Measurements from ENCODE around the gene ARAP3. TPM values are rescaled to one million over a fixed set of nuclear protein-coding genes. Genes with fewer than 3 reads are reported as not detected.

The ARAP3 gene
- total RNA-seq, 1 experiment from 2014 or later, result 17.5 TPM

DNA sequence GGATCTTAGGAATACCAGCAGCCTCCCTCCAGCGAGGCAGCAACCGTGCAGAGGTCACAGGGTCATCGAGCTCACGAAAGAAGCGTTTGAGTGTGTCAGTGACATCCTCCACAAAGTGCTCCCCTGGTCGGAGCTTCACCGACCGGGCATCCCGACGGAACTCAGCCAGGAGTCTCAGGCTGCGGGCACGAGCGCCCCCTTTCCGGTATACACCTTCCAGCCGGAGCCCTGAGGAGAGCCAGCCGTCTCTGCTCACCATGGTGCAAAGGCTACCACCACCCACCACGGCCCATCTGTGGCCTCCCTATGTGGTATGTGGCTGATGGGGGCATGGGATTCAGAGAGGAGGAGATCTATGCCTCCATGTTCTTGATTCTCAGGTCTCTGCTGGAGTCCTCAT lies 20.0 kb downstream of the ARAP3 start:
- Mint-ChIP-seq H3K4me3 (ENCODE audit: low read depth, unreplicated experiment) (no peak overlapping the region), H3K27me3 (ENCODE audit: unreplicated experiment) (no peaks in the 10 kb centered on the region), H3K36me3 (ENCODE audit: insufficient read depth, unreplicated experiment) (peaks cover 5% of the 10 kb centered on the region), H3K4me1 (ENCODE audit: low read depth, unreplicated experiment) (peaks cover 12% of the 10 kb centered on the region), H3K27ac (ENCODE audit: unreplicated experiment) (no peak overlapping the region), H3K9me3 (ENCODE audit: low read depth, unreplicated experiment) (peaks cover 4% of the 10 kb centered on the region)
- intact Hi-C loops (cut with micrococcal nuclease; ENCODE audit: unreplicated experiment), result no loop called here
- BruUV-seq (replicated peaks), result no TSS peak
- DNase-seq, result no peak
- CTCF ChIA-PET, result no interaction called here
- TF ChIP-seq, protein P1, sequence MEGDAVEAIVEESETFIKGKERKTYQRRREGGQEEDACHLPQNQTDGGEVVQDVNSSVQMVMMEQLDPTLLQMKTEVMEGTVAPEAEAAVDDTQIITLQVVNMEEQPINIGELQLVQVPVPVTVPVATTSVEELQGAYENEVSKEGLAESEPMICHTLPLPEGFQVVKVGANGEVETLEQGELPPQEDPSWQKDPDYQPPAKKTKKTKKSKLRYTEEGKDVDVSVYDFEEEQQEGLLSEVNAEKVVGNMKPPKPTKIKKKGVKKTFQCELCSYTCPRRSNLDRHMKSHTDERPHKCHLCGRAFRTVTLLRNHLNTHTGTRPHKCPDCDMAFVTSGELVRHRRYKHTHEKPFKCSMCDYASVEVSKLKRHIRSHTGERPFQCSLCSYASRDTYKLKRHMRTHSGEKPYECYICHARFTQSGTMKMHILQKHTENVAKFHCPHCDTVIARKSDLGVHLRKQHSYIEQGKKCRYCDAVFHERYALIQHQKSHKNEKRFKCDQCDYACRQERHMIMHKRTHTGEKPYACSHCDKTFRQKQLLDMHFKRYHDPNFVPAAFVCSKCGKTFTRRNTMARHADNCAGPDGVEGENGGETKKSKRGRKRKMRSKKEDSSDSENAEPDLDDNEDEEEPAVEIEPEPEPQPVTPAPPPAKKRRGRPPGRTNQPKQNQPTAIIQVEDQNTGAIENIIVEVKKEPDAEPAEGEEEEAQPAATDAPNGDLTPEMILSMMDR (IDR thresholded peaks at IDR 0.05; ENCODE audit: unreplicated experiment), result no peak

DNA sequence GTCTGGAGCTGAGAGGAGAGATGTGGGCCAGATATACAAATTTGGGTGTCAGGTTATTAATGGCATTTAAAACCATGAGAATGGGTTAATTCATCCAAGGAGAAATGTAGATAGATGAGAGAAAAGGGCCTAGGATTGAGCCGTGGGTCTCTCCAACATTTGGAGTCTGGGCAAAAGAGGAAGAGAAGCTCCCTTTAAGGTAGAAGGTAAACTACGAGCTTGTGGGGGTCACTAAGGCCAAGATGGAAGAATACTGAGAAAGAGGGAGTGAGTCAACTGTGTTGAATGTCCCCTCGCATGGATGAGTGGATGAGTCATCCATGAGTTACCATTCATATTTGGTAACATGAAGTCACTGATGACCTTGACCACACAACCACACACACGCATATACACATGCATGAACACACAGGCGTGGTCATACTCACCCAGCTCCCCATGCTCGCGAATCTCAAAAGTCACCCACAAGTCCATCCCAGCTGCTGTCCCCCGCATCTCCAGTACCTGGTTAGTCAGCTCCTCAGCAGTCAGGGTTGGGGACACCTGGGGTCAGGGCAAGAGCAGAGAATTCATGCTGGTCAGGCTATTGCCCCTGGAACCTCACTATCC lies 24.0 kb downstream of the ARAP3 start:
- H3K36me3 Mint-ChIP-seq (ENCODE audit: insufficient read depth, unreplicated experiment), result peaks cover 4% of the 10 kb centered on the region
- DNase-seq, result no peak
- CTCF ChIA-PET, result interaction anchor here (0.5 to 0.6 kb wide), 2 partner anchors 8 to 14 kb away, joined by 3 read pairs; no protein-coding TSS in a partner anchor
- H3K27ac Mint-ChIP-seq (ENCODE audit: unreplicated experiment), result no peak overlapping the region
- no peak overlapping the region for H3K4me3 Mint-ChIP-seq (ENCODE audit: low read depth, unreplicated experiment)
- H3K9me3 Mint-ChIP-seq (ENCODE audit: low read depth, unreplicated experiment), result peaks cover 4% of the 10 kb centered on the region
- TF ChIP-seq, protein P1 (IDR thresholded peaks at IDR 0.05; ENCODE audit: unreplicated experiment), result no peak
- H3K27me3 Mint-ChIP-seq (ENCODE audit: unreplicated experiment), result no peaks in the 10 kb centered on the region
- peaks cover 12% of the 10 kb centered on the region for H3K4me1 Mint-ChIP-seq (ENCODE audit: low read depth, unreplicated experiment)
- intact Hi-C loops (cut with micrococcal nuclease; ENCODE audit: unreplicated experiment), result no loop called here
- BruUV-seq (replicated peaks), result no TSS peak

DNA sequence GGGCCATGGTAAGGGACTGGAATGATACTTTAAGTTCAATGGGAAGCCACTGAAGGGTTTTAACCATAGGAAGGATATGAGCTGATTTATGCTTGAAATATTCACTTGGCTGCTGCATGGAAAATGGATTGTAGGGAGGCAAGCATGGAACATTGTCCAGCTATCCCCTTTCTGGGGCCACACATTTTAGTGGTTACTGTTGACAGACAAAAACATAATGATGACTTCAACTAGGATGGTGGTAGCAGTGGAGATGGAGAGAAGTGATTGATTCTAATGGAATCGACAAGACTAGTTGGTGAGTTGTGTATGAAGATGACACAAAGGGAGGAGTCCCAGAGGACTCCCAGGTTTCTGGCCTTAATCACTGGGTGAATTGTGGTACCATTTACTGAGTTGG lies 24.6 kb downstream of the ARAP3 start:
- Mint-ChIP-seq H3K9me3 (ENCODE audit: low read depth, unreplicated experiment) (peaks cover 4% of the 10 kb centered on the region), H3K27ac (ENCODE audit: unreplicated experiment) (no peak overlapping the region), H3K4me1 (ENCODE audit: low read depth, unreplicated experiment) (peaks cover 15% of the 10 kb centered on the region), H3K36me3 (ENCODE audit: insufficient read depth, unreplicated experiment) (peaks cover 4% of the 10 kb centered on the region), H3K27me3 (ENCODE audit: unreplicated experiment) (no peaks in the 10 kb centered on the region), H3K4me3 (ENCODE audit: low read depth, unreplicated experiment) (no peak overlapping the region)
- CTCF ChIA-PET, result interaction anchor here (0.6 kb wide), 2 partner anchors 9 to 232 kb away, joined by 3 read pairs; no protein-coding TSS in a partner anchor
- DNase-seq, result no peak
- intact Hi-C loops (cut with micrococcal nuclease; ENCODE audit: unreplicated experiment), result no loop called here
- no TSS peak for BruUV-seq (replicated peaks)
- TF ChIP-seq, protein P1 (IDR thresholded peaks at IDR 0.05; ENCODE audit: unreplicated experiment), result no peak

DNA sequence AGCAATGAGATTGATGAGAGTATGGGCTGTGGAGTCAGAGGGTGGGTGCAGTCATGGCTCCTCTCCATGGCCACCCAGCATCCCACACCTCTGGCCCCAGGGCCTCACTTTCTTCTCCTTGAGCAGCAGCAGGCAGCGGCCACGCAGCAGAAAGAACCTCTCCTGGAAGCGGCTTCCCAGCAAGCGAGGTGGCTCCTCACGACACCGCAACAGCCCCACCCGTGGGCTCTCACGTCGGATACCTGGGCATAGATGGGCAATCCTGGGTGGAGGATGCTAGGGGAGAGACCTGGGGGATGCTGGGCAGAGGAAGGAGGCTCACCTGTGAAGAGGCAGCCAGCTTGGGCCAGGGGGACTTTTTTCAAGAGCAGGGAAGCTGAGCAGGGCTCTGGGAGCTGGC lies 25.6 kb downstream of the ARAP3 start:
- no peak overlapping the region for H3K4me3 Mint-ChIP-seq (ENCODE audit: low read depth, unreplicated experiment)
- TF ChIP-seq, protein P1 (IDR thresholded peaks at IDR 0.05; ENCODE audit: unreplicated experiment), result no peak
- no TSS peak for BruUV-seq (replicated peaks)
- peaks cover 22% of the 10 kb centered on the region for H3K4me1 Mint-ChIP-seq (ENCODE audit: low read depth, unreplicated experiment)
- intact Hi-C loops (cut with micrococcal nuclease; ENCODE audit: unreplicated experiment), result no loop called here
- H3K27me3 Mint-ChIP-seq (ENCODE audit: unreplicated experiment), result no peaks in the 10 kb centered on the region
- peaks cover 9% of the 10 kb centered on the region for H3K36me3 Mint-ChIP-seq (ENCODE audit: insufficient read depth, unreplicated experiment)
- H3K27ac Mint-ChIP-seq (ENCODE audit: unreplicated experiment), result no peak overlapping the region
- no peak for DNase-seq
- H3K9me3 Mint-ChIP-seq (ENCODE audit: low read depth, unreplicated experiment), result peaks cover 4% of the 10 kb centered on the region
- CTCF ChIA-PET, result no interaction called here
